ENCODE measurements around the gene FNTB. TPM values are rescaled to one million over a fixed set of nuclear protein-coding genes. Genes with fewer than 3 reads are reported as not detected.

The FNTB gene
- total and polyA plus RNA-seq, 2 of the 8 experiments (the other 6 are each of a cell fraction or from before 2014, with no cell fraction given) = 16.0 to 20.7 TPM

GRCh38 chr14:65101631-65102440, 115.1 kb downstream of the FNTB start:
- CTCF ChIA-PET (ENCODE audit: partially characterized antibody) = interaction anchor here (1.5 kb wide), 1 partner anchor 116 kb away, joined by 5 read pairs; the partner anchor contains the start of gene FNTB
- TF ChIP-seq PHF8 (conservative IDR thresholded peaks at IDR 0.05; ENCODE audit: low read depth, low read length) (0 out of 2 replicates have a peak, but pooled peaks have one; percentile 40), SIX5 (IDR thresholded peaks at IDR 0.05; ENCODE audit: low read depth, low read length) (no peak), NRF1 (IDR thresholded peaks at IDR 0.05; ENCODE audit: low read depth, low read length) (no peak), CBX8 (IDR thresholded peaks at IDR 0.05; ENCODE audit: borderline replicate concordance, low read depth, low read length) (no peak), BACH1 (IDR thresholded peaks at IDR 0.05; ENCODE audit: low read length) (no peak), ASH2L (IDR thresholded peaks at IDR 0.05; ENCODE audit: low read length) (peak; percentile 38), CHD2 (IDR thresholded peaks at IDR 0.05; ENCODE audit: low read length) (no peak), CTCF (IDR thresholded peaks at IDR 0.05; ENCODE audit: control extremely low read depth in 1 of 3, insufficient read depth in 1 of 3, low read depth in 1 of 3, low read length in 3 of 3) (no peak)

More at GRCh38 chr14:65101631-65102440, 115.1 kb downstream of the FNTB start:
- Histone ChIP-seq H2BK20ac (ENCODE audit: low read length) (no peak overlapping the region), H4K91ac (replicated peaks; ENCODE audit: insufficient read length, low read length) (no peak overlapping the region), H2BK120ac (replicated peaks; ENCODE audit: low read depth, low read length) (no peak overlapping the region), H4K20me1 (replicated peaks in 1 of 2; ENCODE audit: control insufficient read depth in 1 of 2, insufficient read depth in 2 of 2, low read length in 2 of 2) (peaks cover 3% of the 10 kb centered on the region in 2 experiments), H3K79me2 (ENCODE audit: control insufficient read depth in 1 of 2, insufficient read depth in 2 of 2, low read length in 2 of 2) (peaks cover 0 to 42% of the 10 kb centered on the region in 2 experiments; a peak in 2 of 4 replicates), H2AK5ac (ENCODE audit: low read depth, low read length) (no peak overlapping the region), H2BK5ac (ENCODE audit: low read depth, low read length) (0 out of 2 replicates have a peak overlapping the region, but pooled peaks have one; percentile 31), H4K8ac (ENCODE audit: extremely low read depth, insufficient read depth, low read length) (no peak overlapping the region), H2BK12ac (ENCODE audit: low read depth, low read length) (no peak overlapping the region), H3K23me2 (ENCODE audit: low read depth, low read length) (peaks cover 5% of the 10 kb centered on the region; the same call in 1 of the 2 replicates), H3K27ac (ENCODE audit: low read depth, low read length) (no peak overlapping the region), H3K14ac (ENCODE audit: insufficient read length) (no peak overlapping the region), H3K18ac (ENCODE audit: extremely low read depth, low read length) (no peak overlapping the region), H3K27me3 (replicated peaks in 1 of 4; ENCODE audit: control insufficient read depth in 3 of 4, extremely low read depth in 1 of 4, insufficient read depth in 3 of 4, low read length in 3 of 4) (no peaks in the 10 kb centered on the region; a peak in 2 of 7 replicates), H3K9me3 (ENCODE audit: insufficient read depth in 2 of 2, low read depth in 1 of 2, low read length in 1 of 2) (no peaks in the 10 kb centered on the region), H3K4me2 (ENCODE audit: insufficient read depth in 1 of 2, low read depth in 2 of 2, low read length in 2 of 2) (peak overlapping the region; percentile 68 to 81), H2AFZ (ENCODE audit: low read length) (no peak overlapping the region), H3K4me1 (replicated peaks in 1 of 4; ENCODE audit: control insufficient read depth in 3 of 4, insufficient read depth in 4 of 4, low read length in 3 of 4) (peaks cover 0 to 1% (median 0%) of the 10 kb centered on the region in 4 experiments; a peak in 2 of 7 replicates), H3K56ac (replicated peaks; ENCODE audit: insufficient read length, low read depth, low read length) (no peak overlapping the region), H3K4me3 (ENCODE audit: extremely low read depth in 1 of 4, insufficient read depth in 2 of 4, low read depth in 3 of 4, low read length in 4 of 4) (peak overlapping the region; percentile 65 to 98 (median 79)), H3K23ac (ENCODE audit: insufficient read length) (no peak overlapping the region), H3K9ac (replicated peaks in 1 of 4; ENCODE audit: extremely low read depth in 1 of 4, low read depth in 3 of 4, low read length in 3 of 4) (peak overlapping the region; percentile 21 to 69 (median 33); a peak in 5 of 7 replicates), H3K4ac (replicated peaks; ENCODE audit: insufficient read length, low read depth, low read length) (no peak overlapping the region), H4K5ac (ENCODE audit: insufficient read length, low read depth, low read length) (no peak overlapping the region), H3K36me3 (ENCODE audit: control insufficient read depth in 2 of 4, insufficient read depth in 4 of 4, low read length in 3 of 4) (peaks cover 0 to 17% (median 6%) of the 10 kb centered on the region in 4 experiments; a peak in 4 of 8 replicates), H3K79me1 (ENCODE audit: low read depth, low read length) (peaks cover 2% of the 10 kb centered on the region; the same call in 1 of the 2 replicates), H2BK15ac (ENCODE audit: low read length) (no peak overlapping the region)
- 1% methylated on average over 18 of the region's 66 CpGs; no CpG with 5 or more reads in 1 of the 2 experiments for WGBS, 2 experiments (ENCODE audit: extremely low coverage in 1 of 2, insufficient coverage in 1 of 2, insufficient read length in 1 of 2, insufficient replicate concordance in 2 of 2, low coverage in 1 of 2, low lambda C conversion rate in 2 of 2, missing lambda C conversion rate in 1 of 2)
- FAIRE-seq (no peak), DNase-seq (ENCODE audit: low read depth in 1 of 2, low spot score in 2 of 2) (peak in 1 of 2 experiments; percentile 62)
- POLR2A ChIA-PET (ENCODE audit: partially characterized antibody) = interaction anchor here (0.8 to 1.3 kb wide), 4 partner anchors 17 to 115 kb away, joined by 3 to 4 read pairs (median 4); partner anchors contain the start of gene FNTB
